ENCODE measurements around the gene PLCL1. TPM values are rescaled to one million over a fixed set of nuclear protein-coding genes. Genes with fewer than 3 reads are reported as not detected.

PLCL1 gene
- total RNA-seq, 1 donor from 2014 or later: 0.08 TPM

GRCh38 chr2:197883354-197884032, 79.1 kb downstream of the PLCL1 start:
- peak; percentile 12 for DNase-seq (ENCODE audit: low read depth)
- Histone ChIP-seq H3K4me3 (ENCODE audit: low read depth, low read length) (no peak overlapping the region), H3K36me3 (ENCODE audit: control insufficient read depth, insufficient read depth, low read length) (no peaks in the 10 kb centered on the region), H3K27me3 (ENCODE audit: control insufficient read depth, insufficient read depth, low read length) (no peaks in the 10 kb centered on the region)
- TF ChIP-seq CTCF (IDR thresholded peaks at IDR 0.05; ENCODE audit: insufficient read depth, low read length, poor library complexity, severe bottlenecking): no peak

GRCh38 chr2:197884252-197884651, 79.9 kb downstream of the PLCL1 start:
- H3K36me3 ChIP-seq (ENCODE audit: control insufficient read depth, insufficient read depth, low read length): no peaks in the 10 kb centered on the region
- H3K27me3 ChIP-seq (ENCODE audit: control insufficient read depth, insufficient read depth, low read length): no peaks in the 10 kb centered on the region
- no peak for TF ChIP-seq CTCF (IDR thresholded peaks at IDR 0.05; ENCODE audit: insufficient read depth, low read length, poor library complexity, severe bottlenecking)
- no peak overlapping the region for H3K4me3 ChIP-seq (ENCODE audit: low read depth, low read length)
- DNase-seq (ENCODE audit: low read depth): no peak

- no peaks in the 10 kb centered on the region for H3K27me3 ChIP-seq (ENCODE audit: control insufficient read depth, insufficient read depth, low read length)
- no peak for DNase-seq (ENCODE audit: low read depth)
- no peak for TF ChIP-seq CTCF (IDR thresholded peaks at IDR 0.05; ENCODE audit: insufficient read depth, low read length, poor library complexity, severe bottlenecking)
- H3K36me3 ChIP-seq (ENCODE audit: control insufficient read depth, insufficient read depth, low read length): no peaks in the 10 kb centered on the region
- no peak overlapping the region for H3K4me3 ChIP-seq (ENCODE audit: low read depth, low read length)
Observed at GRCh38 chr2:197885126-197885525, 80.7 kb downstream of the PLCL1 start.

- H3K36me3 ChIP-seq (ENCODE audit: control insufficient read depth, insufficient read depth, low read length): no peaks in the 10 kb centered on the region
- TF ChIP-seq CTCF (IDR thresholded peaks at IDR 0.05; ENCODE audit: insufficient read depth, low read length, poor library complexity, severe bottlenecking): no peak
- no peak for DNase-seq (ENCODE audit: low read depth)
Observed at GRCh38 chr2:197885587-197885986, 81.2 kb downstream of the PLCL1 start.

GRCh38 chr2:197888321-197888720, 83.9 kb downstream of the PLCL1 start:
- no peak overlapping the region for H3K4me3 ChIP-seq (ENCODE audit: low read depth, low read length)
- TF ChIP-seq CTCF (IDR thresholded peaks at IDR 0.05; ENCODE audit: insufficient read depth, low read length, poor library complexity, severe bottlenecking): no peak
- H3K36me3 ChIP-seq (ENCODE audit: control insufficient read depth, insufficient read depth, low read length): no peaks in the 10 kb centered on the region
- H3K27me3 ChIP-seq (ENCODE audit: control insufficient read depth, insufficient read depth, low read length): no peaks in the 10 kb centered on the region
- DNase-seq (ENCODE audit: low read depth): no peak

More at GRCh38 chr2:197885587-197885986, 81.2 kb downstream of the PLCL1 start:
- Histone ChIP-seq H3K27me3 (ENCODE audit: control insufficient read depth, insufficient read depth, low read length) (no peaks in the 10 kb centered on the region), H3K4me3 (ENCODE audit: low read depth, low read length) (no peak overlapping the region)

- Histone ChIP-seq H3K36me3 (ENCODE audit: control insufficient read depth, insufficient read depth, low read length) (no peaks in the 10 kb centered on the region), H3K27me3 (ENCODE audit: control insufficient read depth, insufficient read depth, low read length) (no peaks in the 10 kb centered on the region), H3K4me3 (ENCODE audit: low read depth, low read length) (no peak overlapping the region)
- no peak for TF ChIP-seq CTCF (IDR thresholded peaks at IDR 0.05; ENCODE audit: insufficient read depth, low read length, poor library complexity, severe bottlenecking)
- DNase-seq (ENCODE audit: low read depth): peak; percentile 38
Observed at GRCh38 chr2:197889041-197889440, 84.6 kb downstream of the PLCL1 start.

Data from kidney epithelial cell (primary cell).